AG10803 (cell line): ENCODE measurements around the gene AKAP7.
"Not testable (repeated sequence)": the region's sequence is repeated elsewhere in the genome, so short reads cannot be mapped to it uniquely, and the experiment has no call there.

ENCODE experiments used
- DNase-seq: peaks from one replicate; pipeline ENCODE4 v3.0.0; 2010; ENCODE audit warnings: low read depth
- H3K4me3 ChIP-seq: 2 replicates; pipeline ENCODE4 v1.5.1; 2011; ENCODE audit warnings: mild to moderate bottlenecking, low read length, control low read depth
- CTCF ChIP-seq: conservative IDR thresholded peaks from 2 replicates; pipeline ENCODE4 v1.5.1; 2011; ENCODE audit warnings: mild to moderate bottlenecking, low read length, control low read depth, inconsistent platforms

AKAP7 gene

GRCh38 chr6:131321589-131321988 lies 186.3 kb downstream of the AKAP7 start:
- H3K4me3 ChIP-seq, result no peak overlapping the region
- DNase-seq, result no peak
- TF ChIP-seq CTCF, result no peak

- no peak for DNase-seq
- TF ChIP-seq CTCF, result no peak
- H3K4me3 ChIP-seq, result no peak overlapping the region
These were observed 186.9 kb downstream of the AKAP7 start for GRCh38 chr6:131322125-131322524.

- not testable (repeated sequence) for DNase-seq, H3K4me3 ChIP-seq
These were observed 190.4 kb downstream of the AKAP7 start for GRCh38 chr6:131325669-131326068.

- not testable (repeated sequence) for DNase-seq, H3K4me3 ChIP-seq
These were observed 193.5 kb downstream of the AKAP7 start for GRCh38 chr6:131328727-131329126.

- H3K4me3 ChIP-seq, result no peak overlapping the region
- no peak for TF ChIP-seq CTCF
- no peak for DNase-seq
These were observed 195.9 kb downstream of the AKAP7 start for GRCh38 chr6:131331151-131331550.

GRCh38 chr6:131331873-131332781 lies 196.9 kb downstream of the AKAP7 start:
- DNase-seq, result no peak
- no peak overlapping the region for H3K4me3 ChIP-seq
- no peak for TF ChIP-seq CTCF
